Epithelial cell of proximal tubule (primary cell): ENCODE measurements around the gene CER1. TPM values are rescaled to one million over a fixed set of nuclear protein-coding genes. Genes with fewer than 3 reads are reported as not detected.

ENCODE experiments used
- DNase-seq: peaks from one replicate; pipeline ENCODE4 v3.0.0-alpha.2; 2011; ENCODE audit warnings: low read depth
- H3K4me3 ChIP-seq: 2 replicates; pipeline ENCODE4 v1.5.1; 2011; ENCODE audit warnings: low read depth, mild to moderate bottlenecking, low read length
- CTCF ChIP-seq: conservative IDR thresholded peaks from 2 replicates; pipeline ENCODE4 v1.5.1; 2012; ENCODE audit warnings: low read depth, mild to moderate bottlenecking, low read length
- total RNA-seq: library from RNA; depleted of rRNA; stranded (reverse); fragments of >200 nt; gene quantifications from 2 replicates; pipeline ENCODE4 v1.2.3, GENCODE V29; 2015

CER1 gene
- total RNA-seq, 1 donor from 2014 or later, result not detected

- H3K4me3 ChIP-seq, result no peak overlapping the region
Measured at GRCh38 chr9:14704281-14704680, 18.3 kb downstream of the CER1 start.

GRCh38 chr9:14702200-14702720, 20.3 kb downstream of the CER1 start:
- TF ChIP-seq CTCF, result no peak
- H3K4me3 ChIP-seq, result no peak overlapping the region
- DNase-seq, result no peak

More at GRCh38 chr9:14704281-14704680, 18.3 kb downstream of the CER1 start:
- no peak for TF ChIP-seq CTCF
- DNase-seq, result no peak

GRCh38 chr9:14693251-14693861, 29.2 kb downstream of the CER1 start, which contains the start of gene ZDHHC21:
Gene ZDHHC21, minus strand, starts transcription at chr9:14693432. Its CDS starts 19,092 bp downstream, at chr9:14674340.
- TF ChIP-seq CTCF, result no peak
- peak within 1 kb of the TSS; percentile 82 for H3K4me3 ChIP-seq
- no peak for DNase-seq

GRCh38 chr9:14692470-14693250, 29.9 kb downstream of the CER1 start:
- no peak for DNase-seq
- H3K4me3 ChIP-seq, result peak overlapping the region; percentile 82
- no peak for TF ChIP-seq CTCF

- no peak for TF ChIP-seq CTCF
- no peak overlapping the region for H3K4me3 ChIP-seq
- no peak for DNase-seq
Measured at GRCh38 chr9:14690948-14691730, 31.4 kb downstream of the CER1 start.

- no peak overlapping the region for H3K4me3 ChIP-seq
- no peak for DNase-seq
- TF ChIP-seq CTCF, result no peak
Measured at GRCh38 chr9:14687042-14687719, 35.4 kb downstream of the CER1 start.
